Activated T-cell treated with anti-CD3 and anti-CD28 coated beads, Interleukin-2, amount 50 U/mL, for 1 hour (primary cell): ENCODE data around the gene ZNF598.

Experiments used
- DNase-seq: peaks from one replicate; pipeline ENCODE4 v3.0.0-alpha.2; 2020

Gene ZNF598

DNA sequence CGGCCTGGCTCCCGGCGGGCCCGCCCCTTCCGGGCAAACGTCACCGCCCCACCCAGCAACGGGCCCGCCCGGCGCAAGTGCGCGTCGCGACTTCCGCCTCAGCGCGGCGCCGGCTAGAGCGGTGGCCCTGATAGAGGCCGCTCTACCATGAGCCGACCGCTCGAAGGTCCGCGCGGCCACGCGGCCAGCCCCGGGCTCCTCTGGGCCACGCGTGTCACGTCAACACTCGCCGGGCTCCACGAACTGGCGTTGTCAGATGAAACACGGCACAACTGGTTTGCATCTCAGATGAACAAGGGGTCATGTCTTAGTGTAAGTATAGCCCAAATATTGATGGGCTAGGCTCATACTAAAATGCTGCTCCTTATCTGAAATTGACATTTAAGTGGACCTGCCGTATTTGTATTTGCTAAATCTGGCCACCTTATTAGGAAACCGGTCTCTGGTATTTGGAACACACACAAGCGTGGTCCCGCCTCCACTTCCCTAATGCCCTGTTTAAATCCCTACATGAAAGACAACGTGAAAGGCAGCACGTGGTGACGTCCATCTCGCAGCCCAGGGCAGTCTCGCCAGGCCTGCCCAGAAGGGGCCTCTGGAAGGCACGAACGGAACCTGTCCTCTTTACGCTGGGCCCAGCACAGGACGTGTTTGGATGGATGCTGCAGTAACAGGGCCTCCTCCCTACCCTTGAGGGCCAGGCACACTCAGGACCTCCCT lies at the start of gene ZNF598:
Gene ZNF598, minus strand, starts transcription at position 31 of the 720 bp plus-strand sequence.
- DNase-seq, result peak; percentile 83

DNA sequence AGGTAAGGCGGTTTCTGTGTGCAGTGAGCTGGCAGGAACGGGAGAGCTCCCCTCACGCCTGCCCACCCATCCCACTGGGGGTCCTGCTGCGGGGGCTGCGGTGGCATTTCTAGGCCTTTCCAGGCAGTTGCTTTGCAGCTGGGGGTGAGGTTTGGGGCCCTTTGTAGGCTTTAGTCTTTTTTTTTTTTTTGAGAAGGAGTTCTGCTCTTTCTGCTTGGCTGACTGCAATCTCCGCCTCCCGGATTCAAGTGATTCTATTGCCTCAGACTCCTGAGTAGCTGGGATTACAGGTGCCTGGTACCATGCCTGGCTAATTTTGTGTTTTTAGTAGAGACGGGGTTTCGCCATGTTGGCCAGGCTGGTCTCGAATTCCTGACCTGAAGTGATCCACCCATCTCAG lies 49.3 kb upstream of the ZNF598 start:
- no peak for DNase-seq

DNA sequence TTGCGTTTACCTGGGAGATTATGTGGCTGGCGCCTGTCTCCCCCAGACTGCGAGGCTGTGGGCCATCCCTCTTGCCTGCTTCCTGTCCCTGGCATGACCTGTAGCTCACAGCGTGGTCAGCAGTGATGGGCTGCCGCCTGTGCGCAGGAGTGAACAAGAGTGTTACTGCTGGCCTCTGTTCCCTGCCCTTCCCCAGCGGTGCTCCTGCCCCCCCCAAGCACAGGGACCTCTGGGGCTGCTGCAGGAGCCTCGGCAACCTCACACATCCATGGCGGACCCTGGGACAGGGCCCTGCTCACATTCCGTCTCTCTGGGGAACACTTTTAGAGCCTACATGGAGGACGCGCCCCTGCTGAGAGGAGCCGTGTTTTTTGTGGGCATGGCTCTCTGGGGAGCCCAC lies 48.8 kb upstream of the ZNF598 start:
- no peak for DNase-seq

DNA sequence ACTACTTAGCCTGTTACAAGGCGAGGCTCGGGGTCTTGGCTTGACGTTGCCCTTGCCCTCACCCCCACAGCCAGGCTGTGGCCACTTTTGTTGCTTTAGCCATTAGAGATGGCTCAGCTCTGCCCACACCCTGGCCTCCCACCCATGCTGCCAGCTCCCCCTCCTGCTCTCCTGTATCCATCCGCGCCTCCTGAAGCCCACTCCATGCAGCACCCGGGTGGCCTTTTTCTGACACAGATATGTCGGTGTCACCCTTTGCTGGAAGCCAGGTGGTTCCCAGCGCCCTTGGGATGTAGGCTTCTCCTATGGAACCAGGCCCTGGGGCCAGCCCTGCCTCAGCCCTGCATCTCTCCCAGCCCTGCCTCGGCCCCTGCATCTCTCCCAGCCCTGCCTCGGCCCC lies 47.8 kb upstream of the ZNF598 start:
- DNase-seq, result no peak

DNA sequence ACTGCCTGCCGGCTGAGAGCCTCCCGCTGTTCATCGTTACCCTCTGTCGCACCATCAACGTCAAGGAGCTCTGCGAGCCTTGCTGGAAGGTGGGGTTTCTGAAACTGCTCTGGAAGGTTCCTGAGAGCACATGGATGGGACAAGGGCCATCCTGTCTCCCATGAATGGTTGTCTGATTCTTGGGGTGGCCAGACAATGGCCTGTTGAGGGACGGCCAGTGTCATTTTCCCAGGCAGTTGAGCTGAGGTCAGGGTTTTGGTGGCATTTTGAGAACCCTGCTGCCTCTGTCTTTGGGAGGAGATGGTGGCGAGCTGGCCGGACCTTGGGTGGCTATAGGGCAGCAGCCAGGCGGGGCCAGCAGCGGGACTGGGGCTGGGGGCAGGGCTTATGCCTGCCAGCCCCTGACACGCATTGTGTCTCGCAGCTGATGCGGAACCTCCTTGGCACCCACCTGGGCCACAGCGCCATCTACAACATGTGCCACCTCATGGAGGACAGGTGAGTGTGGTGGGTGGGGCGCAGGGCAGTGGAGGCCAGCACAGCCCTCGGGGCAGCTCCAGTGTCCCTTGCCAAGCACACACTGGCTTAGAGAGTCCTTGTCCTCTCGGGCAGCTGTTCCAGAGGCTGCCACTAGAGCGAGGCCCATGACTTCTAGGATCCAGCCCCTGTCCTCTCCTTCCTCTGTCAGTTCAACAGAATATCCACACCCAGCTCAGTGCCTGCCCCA lies 47.2 kb upstream of the ZNF598 start:
- no peak for DNase-seq

DNA sequence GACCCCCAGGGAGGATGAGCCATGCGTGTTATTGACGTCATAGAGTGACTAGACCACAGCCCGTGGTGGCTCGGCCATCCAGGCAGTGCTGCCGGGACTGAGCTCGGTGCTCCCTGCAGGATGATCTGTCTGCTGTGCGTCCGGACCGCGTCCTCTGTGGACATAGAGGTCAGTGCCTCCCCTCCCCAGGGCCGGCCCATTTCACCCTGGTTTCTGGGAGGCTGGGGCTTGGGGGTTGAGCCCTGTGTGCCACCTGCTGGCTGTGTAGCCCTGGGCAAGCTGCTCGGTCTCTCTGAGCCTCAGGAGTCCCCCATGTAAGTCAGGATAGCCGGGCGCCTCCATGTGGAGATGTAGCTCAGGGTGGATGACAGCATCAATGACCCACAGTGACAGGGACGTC lies 46.5 kb upstream of the ZNF598 start:
- no peak for DNase-seq

DNA sequence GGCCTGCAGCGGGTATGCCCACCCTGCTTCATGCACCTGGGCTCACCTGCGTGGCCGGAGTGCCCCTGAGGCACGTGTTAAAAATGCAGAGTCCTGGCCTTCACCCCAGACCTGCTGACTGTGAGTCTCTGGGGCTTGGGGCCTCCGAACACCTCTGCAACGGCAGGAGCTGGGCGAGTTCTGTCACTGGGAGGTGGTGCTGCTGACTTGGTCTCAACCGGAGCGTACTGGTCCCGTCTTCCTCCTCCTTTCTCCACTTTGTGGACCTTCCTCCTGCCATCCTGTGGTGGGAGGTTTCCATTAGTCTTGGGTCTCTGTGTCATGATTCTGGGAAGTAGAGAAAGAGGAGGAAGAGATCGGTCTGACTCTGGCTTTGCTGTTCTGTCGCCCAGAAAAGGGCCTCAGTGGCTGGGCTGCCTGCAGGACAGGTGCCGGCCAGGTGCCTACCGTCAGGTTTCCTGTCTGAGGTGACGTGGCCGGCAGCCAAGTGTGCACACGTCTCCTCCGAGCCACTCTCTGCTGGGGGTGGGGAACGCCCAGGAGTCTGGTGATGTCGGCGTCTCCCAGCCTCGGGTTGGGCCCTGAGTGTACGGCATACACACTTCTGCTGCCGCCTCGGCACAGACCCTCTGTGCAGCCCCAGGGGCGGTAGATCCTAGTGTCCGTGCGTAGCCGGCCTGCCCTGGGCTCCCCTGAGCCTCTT lies 45.1 kb upstream of the ZNF598 start:
- DNase-seq, result no peak

DNA sequence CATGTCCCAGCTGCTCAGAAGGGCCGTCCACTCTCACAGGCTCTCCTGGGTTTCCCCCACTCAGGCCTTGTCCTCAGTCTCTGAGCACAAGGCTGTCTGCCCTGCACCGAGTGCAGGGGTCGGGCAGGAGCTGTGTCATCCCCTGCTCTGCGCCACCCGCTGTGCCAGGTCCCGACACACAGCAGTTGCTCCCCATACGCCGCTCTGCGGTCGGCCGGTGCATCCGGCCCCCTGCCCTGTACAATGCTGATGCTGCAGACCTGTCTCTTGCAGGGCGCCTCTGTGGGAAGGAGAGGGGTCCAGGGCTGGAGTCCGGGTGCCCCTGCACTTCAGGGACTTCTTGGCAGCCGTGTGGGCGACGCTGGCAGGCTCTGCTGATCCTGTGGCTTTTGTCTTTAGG lies 44.3 kb upstream of the ZNF598 start:
- DNase-seq, result no peak

DNA sequence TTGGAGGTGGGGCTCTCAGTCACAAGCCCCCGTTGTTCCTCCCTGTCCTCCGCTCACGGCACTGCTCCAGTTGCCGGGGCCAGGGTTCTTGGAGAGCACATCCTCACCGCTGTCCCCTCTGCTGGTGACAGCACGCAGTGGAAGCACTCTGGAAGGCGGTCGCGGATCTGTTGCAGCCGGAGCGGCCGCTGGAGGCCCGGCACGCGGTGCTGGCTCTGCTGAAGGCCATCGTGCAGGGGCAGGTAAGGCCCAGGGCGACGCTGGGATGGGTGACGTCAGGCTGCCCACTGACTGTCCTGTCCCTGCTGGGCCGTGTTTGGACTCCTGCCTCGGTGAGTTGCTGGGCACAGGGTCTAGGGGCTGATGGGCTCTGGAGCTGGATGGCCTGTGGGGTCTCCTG lies 43.6 kb upstream of the ZNF598 start:
- DNase-seq, result no peak

DNA sequence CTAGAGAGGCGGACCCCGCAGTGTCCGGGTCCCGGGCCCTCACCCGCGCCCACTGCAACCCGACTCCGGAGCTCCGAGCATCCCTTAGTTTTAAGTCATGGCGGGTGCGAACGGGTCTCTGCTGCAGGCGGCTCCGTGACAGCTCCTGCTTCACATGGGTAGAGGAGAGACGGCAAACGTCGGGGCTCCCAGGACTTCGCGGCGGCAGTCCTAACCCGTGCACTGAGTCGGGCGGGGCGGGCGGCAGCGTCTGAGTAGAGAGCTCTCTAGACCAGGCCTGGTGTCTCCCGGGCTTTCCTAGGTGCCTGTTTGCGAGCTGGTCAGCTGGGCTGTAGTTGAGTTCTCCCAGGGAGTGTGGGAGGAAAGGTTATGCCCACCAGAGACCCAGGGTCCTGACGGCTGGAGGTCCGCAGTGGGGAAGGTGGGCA lies 38.5 kb upstream of the ZNF598 start:
- no peak for DNase-seq

DNA sequence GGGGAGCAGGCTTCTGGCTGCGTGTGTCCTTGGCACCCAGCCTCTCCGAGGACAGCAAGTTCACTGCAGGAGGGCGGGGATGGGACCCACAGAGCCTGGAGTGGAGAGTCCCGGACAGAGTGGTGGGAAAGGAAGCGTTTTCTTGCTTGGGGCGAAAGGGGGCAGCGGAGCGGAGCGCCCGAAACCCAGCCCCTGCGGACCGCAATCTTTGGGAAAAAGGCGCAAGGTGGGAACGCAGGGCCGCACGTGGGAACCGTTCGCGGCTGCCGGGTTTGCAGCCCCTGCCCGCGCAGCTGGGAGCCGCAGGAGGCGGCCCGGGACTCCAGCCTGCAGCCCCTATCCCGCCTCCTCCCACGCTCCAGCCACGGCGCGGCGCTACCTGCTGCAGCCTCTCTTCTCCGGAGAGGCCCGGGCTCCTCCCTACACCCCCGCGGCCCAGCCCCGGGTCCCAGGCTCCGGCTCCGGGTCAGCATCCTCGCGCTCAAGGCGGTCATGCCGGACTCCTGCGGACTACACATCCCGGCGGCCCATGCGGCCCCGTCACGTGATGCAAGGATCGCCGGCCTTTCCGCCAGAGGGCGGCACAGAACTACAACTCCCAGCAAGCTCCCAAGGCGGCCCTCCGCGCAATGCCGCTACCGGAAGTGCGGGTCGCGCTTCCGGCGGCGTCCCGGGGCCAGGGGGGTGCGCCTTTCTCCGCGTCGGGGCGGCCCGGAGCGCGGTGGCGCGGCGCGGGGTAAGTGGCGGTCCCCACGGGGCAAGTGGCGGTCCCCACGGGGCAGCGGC lies 37.9 kb upstream of the ZNF598 start, which contains the start of the genes NTHL1 and TSC2:
Gene NTHL1, minus strand, starts transcription at position 505 of the 786 bp plus-strand sequence. Its CDS starts 11 bp downstream, at position 494.
Gene TSC2, plus strand, starts transcription at position 656 of the 786 bp plus-strand sequence. CDS start 631 bp downstream, outside the sequence.
- peak; percentile 92 for DNase-seq

DNA sequence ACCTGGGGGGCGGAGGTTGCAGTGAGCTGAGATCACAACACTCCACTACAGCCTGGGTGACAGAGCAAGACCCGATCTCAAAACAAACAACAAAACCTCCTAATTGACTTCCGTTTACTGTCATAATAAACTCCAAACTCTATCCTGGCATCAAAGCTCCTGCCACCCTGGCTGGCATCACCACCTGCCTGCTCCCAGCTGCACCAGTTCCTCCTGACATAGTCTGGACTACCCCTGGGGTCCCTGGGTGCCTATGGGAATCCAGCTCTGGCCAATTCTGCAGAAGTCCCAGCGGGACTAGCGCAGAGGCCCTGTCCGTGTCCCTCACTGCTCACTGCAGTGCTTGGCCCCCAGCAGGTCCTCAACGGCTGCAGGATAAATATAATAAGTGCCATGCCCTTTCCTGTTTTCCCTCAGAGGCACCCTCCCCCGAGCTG lies 37.3 kb upstream of the ZNF598 start:
- no peak for DNase-seq

DNA sequence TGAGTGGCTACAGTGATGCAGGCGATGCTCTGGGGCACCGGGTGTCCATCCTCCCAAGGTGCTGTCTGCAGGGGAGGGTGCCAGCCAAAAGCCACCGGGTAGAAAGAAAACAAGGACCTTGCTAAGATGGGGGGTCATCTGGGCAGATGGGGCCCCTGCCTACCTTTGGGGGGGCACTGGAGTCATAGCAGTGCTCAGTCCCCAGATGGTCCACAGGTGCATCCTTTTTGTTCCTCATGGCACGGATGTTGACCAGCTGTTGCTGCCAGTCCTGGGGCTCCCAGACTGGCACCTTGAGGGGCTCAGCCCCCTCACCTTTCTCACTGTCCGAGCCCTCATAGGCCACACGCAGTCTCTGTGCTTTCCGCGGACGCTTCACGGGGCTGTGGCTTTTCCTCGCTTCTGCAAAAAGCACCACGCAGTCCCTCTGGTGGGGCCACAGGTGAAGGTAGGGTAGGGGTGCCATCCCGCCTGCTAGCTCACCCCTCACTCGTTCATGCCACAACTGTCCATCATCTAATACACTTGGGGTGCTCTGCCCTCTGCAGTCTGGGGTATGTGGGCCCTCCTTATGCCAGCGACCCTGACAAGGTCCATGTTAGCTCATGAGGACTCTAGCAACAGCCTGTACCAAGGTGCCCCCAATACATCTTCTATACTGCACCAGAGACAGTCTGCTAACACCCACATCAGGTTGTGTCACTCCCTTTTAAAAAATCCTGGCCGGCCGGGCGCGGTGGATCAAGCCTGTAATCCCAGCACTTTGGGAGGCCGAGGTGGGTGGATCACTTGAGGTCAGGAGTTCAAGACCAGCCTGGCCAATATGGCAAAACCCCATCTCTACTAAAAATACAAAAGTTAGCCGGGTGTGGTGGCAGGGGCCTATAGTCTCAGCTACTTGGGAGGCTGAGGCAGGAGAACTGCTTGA lies 36.6 kb upstream of the ZNF598 start:
- no peak for DNase-seq

DNA sequence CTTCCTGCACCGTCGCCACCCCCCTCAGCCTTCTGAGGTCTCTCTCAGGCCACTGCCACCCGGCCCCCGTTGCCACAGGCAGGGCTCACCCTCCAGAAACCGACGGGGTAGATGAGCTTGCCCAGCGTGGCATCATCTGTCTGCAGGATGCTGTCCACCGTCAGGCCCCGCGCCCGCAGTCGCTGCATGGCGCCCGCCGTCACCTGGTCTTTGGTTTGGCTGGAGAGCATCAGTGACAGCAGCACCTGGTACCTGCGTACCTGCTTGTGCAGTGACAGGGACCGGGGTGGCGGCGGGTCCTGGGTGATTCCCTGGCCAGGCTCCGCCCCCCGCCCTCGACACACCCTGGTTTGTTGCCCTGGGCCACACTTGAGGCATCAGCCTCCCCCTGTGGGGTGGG lies 34.9 kb upstream of the ZNF598 start:
- DNase-seq, result no peak

DNA sequence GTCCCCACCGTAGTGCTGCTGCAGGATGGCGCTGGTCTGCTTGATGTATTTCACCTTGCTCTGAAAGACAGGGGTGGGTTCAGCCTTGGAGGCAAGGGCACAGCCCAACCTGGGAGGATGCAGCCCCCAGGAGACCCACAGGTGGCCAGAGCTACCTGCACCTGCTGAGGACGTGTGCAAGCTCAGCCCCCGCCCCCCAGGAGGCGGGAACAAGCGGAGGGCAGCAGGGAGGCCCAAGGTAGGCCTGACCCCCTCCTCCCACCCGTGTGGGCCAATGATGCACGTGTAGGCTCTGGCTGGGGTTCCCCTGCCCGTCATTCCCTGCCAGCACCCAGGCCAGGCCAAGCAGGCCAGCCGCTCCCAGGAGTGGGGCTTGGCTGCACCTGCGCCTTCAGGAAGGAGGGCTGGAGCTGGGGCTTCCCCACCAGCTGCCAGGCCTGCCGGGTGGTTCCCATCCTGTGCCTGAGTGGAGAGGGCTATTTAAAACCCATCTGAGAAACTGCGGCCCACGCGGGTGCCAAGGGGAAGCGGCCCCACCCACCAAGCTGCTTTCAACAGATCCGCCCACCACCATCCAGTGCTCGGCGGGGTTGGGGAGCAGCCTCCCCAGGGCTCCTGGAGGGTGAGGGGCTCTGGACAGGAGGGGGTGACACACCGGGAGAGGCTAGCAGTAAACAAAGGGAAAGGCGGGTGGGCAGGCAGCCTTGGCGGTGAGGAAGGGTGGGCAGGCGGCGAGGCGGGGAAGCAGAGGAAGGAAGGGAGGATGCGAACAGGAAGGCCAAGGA lies 34.2 kb upstream of the ZNF598 start:
- DNase-seq, result no peak

DNA sequence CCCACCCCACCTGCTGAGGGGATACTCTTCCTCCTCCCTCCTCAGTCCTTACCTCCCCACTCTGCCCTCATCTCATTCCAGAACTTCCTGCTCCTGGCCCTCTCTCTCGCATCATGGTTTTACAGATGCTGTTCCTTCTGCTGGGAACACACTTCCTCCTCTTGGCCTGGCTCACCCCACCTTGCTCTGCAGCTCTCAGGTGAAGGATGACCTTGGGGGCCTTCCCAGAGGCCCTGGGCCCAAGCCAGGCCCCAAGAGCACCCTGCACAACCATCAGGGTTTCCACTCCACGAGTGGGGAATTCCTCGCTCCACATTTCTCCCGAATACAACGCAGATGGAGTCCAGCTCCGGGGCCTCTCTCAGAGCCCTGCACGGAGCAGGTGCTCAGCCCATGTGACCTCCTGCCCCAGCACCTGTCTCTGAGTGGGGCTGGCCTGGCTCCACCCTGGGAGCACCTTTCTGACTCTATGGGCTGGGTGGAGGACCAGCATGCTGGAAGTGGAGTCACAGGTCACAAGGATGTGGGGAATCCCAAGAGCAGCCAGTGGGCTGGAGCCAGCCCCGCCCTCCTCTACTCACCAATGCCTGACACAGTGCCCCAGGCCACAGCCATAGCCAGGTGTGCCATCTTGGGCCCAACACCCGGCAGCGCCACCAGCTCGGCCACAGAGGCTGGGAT lies 33.5 kb upstream of the ZNF598 start:
- no peak for DNase-seq

DNA sequence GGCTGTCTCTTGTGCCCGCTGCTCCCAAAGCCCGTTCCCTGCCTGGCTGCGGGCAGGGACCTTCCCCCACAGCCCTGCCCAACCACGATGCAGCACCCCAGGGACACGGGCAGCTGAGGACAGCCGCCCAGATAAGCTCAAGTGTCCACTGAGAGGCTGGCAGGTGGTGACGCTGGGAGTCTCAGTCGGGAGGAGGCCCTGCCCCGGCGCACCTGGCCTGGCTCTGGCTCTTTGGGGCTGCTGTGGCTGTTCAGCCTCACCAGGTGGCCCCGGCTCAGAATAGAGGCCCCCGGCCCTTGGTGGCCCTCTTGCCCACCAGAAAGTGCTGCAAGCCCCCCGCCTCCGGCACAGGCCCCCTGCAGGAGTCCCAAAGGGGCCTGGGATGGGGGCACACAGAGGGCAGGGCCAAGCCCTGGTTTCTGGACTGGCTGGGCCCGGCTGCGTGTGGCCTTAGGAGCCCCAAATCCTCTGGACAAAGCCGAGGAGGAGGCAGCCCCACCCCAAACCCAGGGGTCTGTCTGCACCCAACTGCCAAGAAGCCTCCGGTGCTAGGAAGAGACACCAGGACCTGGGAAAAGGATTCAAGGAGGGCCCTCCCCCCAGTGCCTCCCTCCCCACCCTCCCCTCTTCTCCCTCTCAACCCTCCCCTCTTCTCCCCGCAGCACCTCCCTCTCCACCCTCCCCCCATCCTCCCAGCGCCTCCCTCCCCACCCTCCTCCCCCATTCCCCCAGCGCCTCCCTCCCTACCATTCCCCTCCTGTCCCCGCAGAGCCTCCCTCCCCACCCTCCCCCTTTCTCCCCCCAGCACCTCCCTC lies 32.8 kb upstream of the ZNF598 start:
- no peak for DNase-seq

DNA sequence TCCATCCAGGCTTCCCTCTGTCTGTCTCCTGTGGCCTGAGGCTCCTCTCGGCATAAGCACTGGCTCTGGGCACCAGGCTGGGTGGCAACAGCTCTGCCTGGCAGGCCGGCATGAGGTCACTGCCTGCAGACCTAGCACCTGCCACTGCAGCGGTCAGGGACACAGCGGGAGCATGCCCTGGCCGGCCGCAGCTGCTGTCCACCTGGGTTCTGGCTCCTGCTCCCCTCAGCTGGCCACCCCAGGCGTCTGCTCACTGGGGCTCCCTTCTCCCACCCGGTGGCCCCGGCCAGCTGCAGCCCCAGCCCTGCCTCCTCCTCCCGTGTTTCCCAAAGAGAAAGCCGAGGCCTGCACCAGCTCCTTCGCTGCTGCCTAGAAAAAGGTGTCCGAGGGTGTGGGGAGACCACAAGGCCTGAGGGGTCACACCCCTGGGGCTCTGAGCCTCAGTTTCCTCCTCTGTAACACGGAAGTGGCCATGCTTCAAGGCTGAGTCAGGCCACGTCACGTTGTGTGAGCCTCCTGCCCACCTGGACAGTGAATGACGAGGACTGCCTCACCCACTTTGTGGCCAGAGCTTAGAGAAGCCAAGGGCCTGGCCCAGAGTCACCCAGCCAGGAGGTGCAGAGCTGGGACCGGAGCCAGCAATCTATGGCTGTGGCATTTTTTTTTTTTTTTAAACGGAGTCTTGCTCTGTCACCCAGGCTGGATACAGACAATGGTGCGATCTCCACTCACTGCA lies 31.3 kb upstream of the ZNF598 start:
- DNase-seq, result no peak
